BJ (cell line): ENCODE results near the gene KIF6. TPM values are rescaled to one million over a fixed set of nuclear protein-coding genes. Genes with fewer than 3 reads are reported as not detected.

Experiments used
- CTCF ChIA-PET: fragments of 350-600 bp; formaldehyde crosslinking; extraction: SDS; loops from one replicate; lab custom pipeline; 2021; ENCODE audit warnings: antibody characterized with exemption, inconsistent platforms; lab: Yijun Ruan, JAX
- POLR2A ChIA-PET: fragments of 300-600 bp; sonication (Branson Sonifier 250); formaldehyde crosslinking; extraction: SDS; loops from one replicate; lab custom pipeline; 2021; ENCODE audit warnings: antibody characterized with exemption; lab: Charles Lee
- DNase-seq: peaks from one replicate; pipeline ENCODE4 v3.0.0-alpha.2; 2011; ENCODE audit warnings: low read depth
- H3K27me3 ChIP-seq: 2 replicates; pipeline ENCODE4 v1.6.0; 2011; ENCODE audit warnings: low read length; ENCODE audit not compliant: control insufficient read depth, insufficient read depth
- H3K36me3 ChIP-seq: 2 replicates; pipeline ENCODE4 v1.5.1; 2011; ENCODE audit warnings: low read length; ENCODE audit not compliant: control insufficient read depth, insufficient read depth
- H3K4me3 ChIP-seq: 2 replicates; pipeline ENCODE4 v1.5.1; 2011; ENCODE audit warnings: low read depth, mild to moderate bottlenecking, control low read depth, low read length
- CTCF ChIP-seq: IDR thresholded peaks from 2 replicates; pipeline ENCODE4 v1.5.1; 2011; ENCODE audit warnings: low read depth, mild to moderate bottlenecking, control low read depth, inconsistent platforms, low read length, moderate library complexity; ENCODE audit not compliant: insufficient read depth
- polyA plus RNA-seq: library from polyadenylated mRNA; depleted of rRNA; stranded (reverse); fragments of >200 nt; gene quantifications from 2 replicates; pipeline ENCODE4 v1.2.3, GENCODE V29; 2011

KIF6 gene
- polyA plus RNA-seq, 1 experiment = 0.56 TPM

DNA sequence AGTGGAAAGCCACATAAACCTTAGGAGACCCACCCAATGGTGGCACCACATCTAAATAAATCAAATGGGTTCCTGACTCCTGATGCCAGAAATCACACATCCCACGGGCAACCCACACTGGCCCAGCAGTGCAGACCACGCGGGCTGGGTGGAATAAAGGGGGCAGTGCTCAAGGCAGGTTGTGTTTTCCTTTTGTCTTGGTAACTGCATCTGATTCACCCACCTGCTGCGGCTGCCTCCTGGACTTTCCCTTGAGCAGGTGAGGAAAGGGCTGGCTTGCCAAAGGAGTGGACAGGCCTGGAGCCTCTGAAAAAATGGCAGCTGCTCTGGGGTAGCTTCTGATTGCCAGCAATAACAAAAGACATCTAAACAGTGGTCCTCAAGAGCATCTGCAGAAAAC, 283.2 kb downstream of the KIF6 start:
- H3K27me3 ChIP-seq = no peaks in the 10 kb centered on the region
- CTCF ChIA-PET = interaction anchor here (1.3 kb wide), 1 partner anchor 11 kb away, joined by 3 read pairs; no protein-coding TSS in a partner anchor
- no peak overlapping the region for H3K4me3 ChIP-seq
- no peak for DNase-seq
- no peaks in the 10 kb centered on the region for H3K36me3 ChIP-seq
- POLR2A ChIA-PET = no interaction called here
- no peak for TF ChIP-seq CTCF

DNA sequence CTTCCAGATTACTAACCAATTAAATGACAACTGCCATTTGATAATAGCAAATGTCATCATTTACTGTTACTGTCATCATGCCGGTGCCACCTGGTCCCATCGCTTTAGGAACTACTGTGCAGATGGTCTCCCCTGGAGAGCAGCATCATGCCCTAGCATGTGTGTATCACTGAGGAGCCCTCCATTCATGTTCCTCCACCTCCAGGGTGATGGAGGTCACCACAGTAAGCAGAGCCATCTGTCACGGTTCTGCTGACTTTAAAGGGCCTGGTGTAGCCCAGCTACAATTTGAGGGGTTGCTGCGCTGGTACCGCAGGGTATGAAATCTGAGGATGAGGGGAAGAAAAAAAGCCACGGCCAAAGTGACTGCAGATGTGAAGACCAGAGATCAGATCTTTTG, 283.9 kb downstream of the KIF6 start:
- CTCF ChIA-PET = interaction anchor here (1.0 to 1.3 kb wide), 2 partner anchors 11 to 93 kb away, joined by 3 read pairs; no protein-coding TSS in a partner anchor
- no peaks in the 10 kb centered on the region for H3K27me3 ChIP-seq
- H3K4me3 ChIP-seq = no peak overlapping the region
- no peak for TF ChIP-seq CTCF
- H3K36me3 ChIP-seq = no peaks in the 10 kb centered on the region
- no peak for DNase-seq
- POLR2A ChIA-PET = no interaction called here

GRCh38 chr6:39440039-39440426, 285.2 kb downstream of the KIF6 start:
- no peak for DNase-seq
- Histone ChIP-seq H3K27me3 (no peaks in the 10 kb centered on the region), H3K36me3 (no peaks in the 10 kb centered on the region), H3K4me3 (no peak overlapping the region)
- no peak for TF ChIP-seq CTCF
- POLR2A ChIA-PET = no interaction called here
- CTCF ChIA-PET = interaction anchor here (1.1 kb wide), 1 partner anchor 9 kb away, joined by 3 read pairs; no protein-coding TSS in a partner anchor

GRCh38 chr6:39439342-39440038, 285.7 kb downstream of the KIF6 start:
- H3K4me3 ChIP-seq = no peak overlapping the region
- no peaks in the 10 kb centered on the region for H3K36me3 ChIP-seq
- ChIA-PET POLR2A (no interaction called here), CTCF (no interaction called here)
- DNase-seq = no peak
- no peaks in the 10 kb centered on the region for H3K27me3 ChIP-seq
- TF ChIP-seq CTCF = no peak

DNA sequence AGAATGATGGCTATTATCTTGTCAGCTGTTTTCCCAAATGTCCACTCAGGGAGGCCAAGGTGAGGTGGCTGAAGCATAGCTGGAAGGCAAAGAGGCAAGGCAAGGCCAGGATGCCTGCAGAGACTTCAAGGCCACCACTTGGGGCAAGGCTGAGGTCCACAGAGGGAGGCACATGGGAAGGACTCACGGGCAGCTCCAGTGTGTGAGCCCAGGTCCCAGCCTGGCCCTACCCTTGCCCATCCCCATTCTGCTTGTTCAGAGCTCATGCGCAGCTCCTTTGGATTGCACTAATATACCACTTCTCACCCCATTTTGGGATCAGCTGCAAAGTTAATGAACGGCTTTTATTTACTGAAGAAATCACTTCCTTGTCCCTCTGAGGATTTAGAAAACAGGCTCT, 291.6 kb downstream of the KIF6 start:
- ChIA-PET CTCF (no interaction called here), POLR2A (no interaction called here)
- DNase-seq = no peak
- no peak overlapping the region for H3K4me3 ChIP-seq
- no peaks in the 10 kb centered on the region for H3K36me3 ChIP-seq
- TF ChIP-seq CTCF = no peak
- H3K27me3 ChIP-seq = no peaks in the 10 kb centered on the region
